CD4-positive, alpha-beta memory T cell (primary cell): ENCODE measurements around the gene COL9A1. TPM values are rescaled to one million over a fixed set of nuclear protein-coding genes. Genes with fewer than 3 reads are reported as not detected.

Experiments used
- CTCF ChIA-PET: fragments of 350-600 bp; sonication (Branson Sonifier 250); formaldehyde crosslinking; loops from one replicate; lab custom pipeline; 2021; ENCODE audit warnings: inconsistent platforms; ENCODE audit not compliant: partially characterized antibody; lab: Charles Lee
- POLR2A ChIA-PET: fragments of 350-600 bp; sonication (Branson Sonifier 250); formaldehyde crosslinking; loops from one replicate; lab custom pipeline; 2021; ENCODE audit not compliant: partially characterized antibody; lab: Charles Lee
- DNase-seq, 5 donors: peaks; one replicate each; pipeline versions ENCODE4 v3.0.0 to v3.0.0-alpha.2; 2020 to 2022; ENCODE audit warnings: mixed read lengths in 1 of 5
- H3K27ac ChIP-seq: one replicate; pipeline ENCODE4 v1.7.0; 2013; ENCODE audit warnings: low read depth, low read length
- H3K27me3 ChIP-seq: 2 replicates; pipeline ENCODE4 v1.7.0; 2013; ENCODE audit warnings: mild to moderate bottlenecking, low read length, moderate library complexity; ENCODE audit not compliant: insufficient read depth
- H3K36me3 ChIP-seq: 2 replicates; pipeline ENCODE4 v1.7.0; 2013; ENCODE audit warnings: mild to moderate bottlenecking, low read length, moderate library complexity; ENCODE audit not compliant: insufficient read depth
- H3K4me1 ChIP-seq: 2 replicates; pipeline ENCODE4 v1.7.0; 2013; ENCODE audit warnings: mild to moderate bottlenecking, low read length, moderate library complexity; ENCODE audit not compliant: insufficient read depth
- H3K4me3 ChIP-seq, 2 donors: one replicate each; pipeline ENCODE4 v1.7.0; 2013; ENCODE audit warnings: low read length in 2 of 2, mild to moderate bottlenecking in 1 of 2
- H3K9me3 ChIP-seq, 2 donors: one replicate each; pipeline ENCODE4 v1.7.0; 2013; ENCODE audit warnings: low read length in 2 of 2, control low read depth in 1 of 2; ENCODE audit not compliant: control insufficient read depth in 1 of 2
- H3K27ac Mint-ChIP-seq, 7 donors: one replicate each; pipeline ENCODE4 v1.8.0; 2020 to 2021; ENCODE audit warnings: mixed read lengths in 7 of 7, mild to moderate bottlenecking in 6 of 7, inconsistent platforms in 3 of 7, moderate library complexity in 3 of 7
- H3K27me3 Mint-ChIP-seq, 2 donors: one replicate each; pipeline ENCODE4 v1.8.0; 2020 to 2021; ENCODE audit warnings: mixed read lengths in 2 of 2
- H3K36me3 Mint-ChIP-seq, 2 donors: one replicate each; pipeline ENCODE4 v1.8.0; 2020 to 2021; ENCODE audit warnings: mixed read lengths in 2 of 2, inconsistent platforms in 1 of 2, mild to moderate bottlenecking in 1 of 2
- H3K4me1 Mint-ChIP-seq, 4 donors: one replicate each; pipeline ENCODE4 v1.8.0; 2020 to 2021; ENCODE audit warnings: mixed read lengths in 4 of 4, mild to moderate bottlenecking in 1 of 4
- H3K4me3 Mint-ChIP-seq, 8 donors: one replicate each; pipeline ENCODE4 v1.8.0; 2020 to 2021; ENCODE audit warnings: mixed read lengths in 8 of 8, mild to moderate bottlenecking in 7 of 8, moderate library complexity in 6 of 8, inconsistent platforms in 3 of 8
- H3K9me3 Mint-ChIP-seq, 8 donors: one replicate each; pipeline ENCODE4 v1.8.0; 2020 to 2021; ENCODE audit warnings: mixed read lengths in 8 of 8, mild to moderate bottlenecking in 5 of 8, inconsistent platforms in 3 of 8, moderate library complexity in 1 of 8
- intact Hi-C: fragments of 100-400 bp; cut with micrococcal nuclease; formaldehyde crosslinking; loops from one replicate; pipeline ENCODE4 v1.15.1; 2023
- polyA plus RNA-seq, 2 donors: library from polyadenylated mRNA; unstranded; fragments of 300-500 nt; fragmentation: Illumina TruSeq; gene quantifications; one replicate each; pipeline ENCODE4 v1.2.3, GENCODE V29; 2021
- total RNA-seq, 2 experiments: library from RNA; stranded (reverse); gene quantifications; one replicate each; pipeline ENCODE4 v1.2.3, GENCODE V29; 2021

COL9A1 gene
- total and polyA plus RNA-seq, 4 experiments from 2014 or later = not detected

DNA sequence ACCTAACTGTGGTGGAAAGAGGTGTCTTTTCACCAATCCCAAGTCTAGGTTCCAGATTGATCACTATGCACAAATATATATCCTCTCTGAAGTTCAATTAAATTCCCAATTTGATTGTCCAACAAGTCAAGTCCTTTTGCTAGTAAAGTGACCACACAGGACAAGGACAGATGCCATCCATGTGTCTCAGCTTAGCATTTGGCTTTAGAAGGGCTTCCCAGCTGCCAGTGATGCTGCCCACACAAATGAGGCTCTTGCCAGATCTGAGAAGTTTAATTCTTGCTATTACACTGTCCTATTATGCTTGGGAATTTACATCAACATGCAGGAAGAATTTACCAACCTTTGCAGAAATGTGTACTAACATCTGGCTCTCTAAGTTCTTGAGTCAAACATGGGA lies 108.5 kb downstream of the COL9A1 start:
- H3K27me3 ChIP-seq = no peaks in the 10 kb centered on the region
- Mint-ChIP-seq H3K36me3 (no peaks in the 10 kb centered on the region), H3K4me1 (no peaks in the 10 kb centered on the region), H3K4me3 (no peak overlapping the region), H3K27me3 (peaks cover 6 to 9% of the 10 kb centered on the region in 2 donors), H3K27ac (no peak overlapping the region), H3K9me3 (peaks cover 0 to 2% (median 0%) of the 10 kb centered on the region in 8 donors)
- H3K9me3 ChIP-seq = no peaks in the 10 kb centered on the region
- intact Hi-C loops = no loop called here
- CTCF ChIA-PET = no interaction called here
- H3K27ac ChIP-seq = no peak overlapping the region
- H3K36me3 ChIP-seq = no peaks in the 10 kb centered on the region
- H3K4me3 ChIP-seq = no peak overlapping the region
- H3K4me1 ChIP-seq = no peaks in the 10 kb centered on the region
- DNase-seq = no peak
- POLR2A ChIA-PET = no interaction called here

DNA sequence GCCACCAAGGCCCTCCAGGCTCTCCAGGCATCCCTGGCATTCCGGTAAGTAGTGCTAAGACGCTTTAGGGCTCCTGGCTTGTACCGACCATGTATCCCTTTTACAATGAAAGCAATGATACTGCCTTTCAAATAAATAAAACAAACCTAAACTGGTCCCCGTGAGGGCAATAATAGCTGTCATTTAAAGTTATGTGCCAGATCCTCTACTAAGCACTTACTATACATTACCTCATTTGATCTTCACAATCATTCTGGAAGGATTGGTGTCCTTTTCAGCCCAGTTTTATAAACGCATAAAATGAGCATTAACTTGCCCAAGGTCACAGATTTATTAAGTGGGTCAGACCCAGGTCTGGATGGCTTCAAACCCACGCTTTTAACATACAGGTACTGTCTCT lies 114.7 kb downstream of the COL9A1 start:
- ChIA-PET POLR2A (no interaction called here), CTCF (no interaction called here)
- H3K4me1 Mint-ChIP-seq = no peaks in the 10 kb centered on the region
- H3K36me3 Mint-ChIP-seq = no peaks in the 10 kb centered on the region
- H3K27me3 Mint-ChIP-seq = peaks cover 3 to 5% of the 10 kb centered on the region in 2 donors
- H3K9me3 Mint-ChIP-seq = peaks cover 0 to 3% (median 0%) of the 10 kb centered on the region in 8 donors
- Histone ChIP-seq H3K4me3 (no peak overlapping the region), H3K27ac (no peak overlapping the region), H3K36me3 (no peaks in the 10 kb centered on the region), H3K27me3 (no peaks in the 10 kb centered on the region), H3K9me3 (no peaks in the 10 kb centered on the region), H3K4me1 (no peaks in the 10 kb centered on the region)
- no peak overlapping the region for H3K4me3 Mint-ChIP-seq
- intact Hi-C loops = no loop called here
- H3K27ac Mint-ChIP-seq = no peak overlapping the region
- no peak for DNase-seq

DNA sequence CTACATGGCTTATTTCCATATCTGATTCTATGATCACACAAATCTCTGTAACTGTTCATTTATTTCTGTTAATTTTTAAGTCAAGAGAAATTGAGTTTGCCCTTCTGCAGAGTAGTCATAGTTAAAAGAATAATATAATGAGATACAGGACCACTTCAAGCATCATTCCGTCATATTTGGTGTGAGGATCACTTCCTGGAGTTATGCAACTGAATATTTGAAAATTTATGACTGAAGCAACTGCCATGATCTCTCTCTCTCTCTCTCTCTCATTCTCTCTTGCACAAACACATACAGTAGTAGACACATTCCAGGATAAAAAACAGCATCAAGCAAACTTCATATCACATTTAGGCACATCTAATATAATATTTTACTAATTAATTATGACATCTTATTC lies 116.4 kb downstream of the COL9A1 start:
- POLR2A ChIA-PET = no interaction called here
- Mint-ChIP-seq H3K27ac (no peak overlapping the region), H3K27me3 (no peaks in the 10 kb centered on the region), H3K36me3 (no peaks in the 10 kb centered on the region), H3K4me3 (no peak overlapping the region), H3K9me3 (peaks cover 0 to 3% (median 0%) of the 10 kb centered on the region in 8 donors), H3K4me1 (no peaks in the 10 kb centered on the region)
- CTCF ChIA-PET = no interaction called here
- Histone ChIP-seq H3K4me3 (no peak overlapping the region), H3K27ac (no peak overlapping the region), H3K4me1 (no peaks in the 10 kb centered on the region), H3K27me3 (no peaks in the 10 kb centered on the region), H3K9me3 (no peaks in the 10 kb centered on the region), H3K36me3 (no peaks in the 10 kb centered on the region)
- DNase-seq = no peak
- intact Hi-C loops = no loop called here

- intact Hi-C loops = no loop called here
- no peaks in the 10 kb centered on the region for H3K27me3 Mint-ChIP-seq
- Histone ChIP-seq H3K4me1 (no peaks in the 10 kb centered on the region), H3K4me3 (no peak overlapping the region), H3K9me3 (no peaks in the 10 kb centered on the region), H3K27me3 (no peaks in the 10 kb centered on the region), H3K27ac (no peak overlapping the region), H3K36me3 (no peaks in the 10 kb centered on the region)
- CTCF ChIA-PET = no interaction called here
- H3K36me3 Mint-ChIP-seq = no peaks in the 10 kb centered on the region
- DNase-seq = no peak
- POLR2A ChIA-PET = no interaction called here
- H3K4me3 Mint-ChIP-seq = no peak overlapping the region
- peaks cover 0 to 2% (median 0%) of the 10 kb centered on the region in 8 donors for H3K9me3 Mint-ChIP-seq
- H3K27ac Mint-ChIP-seq = no peak overlapping the region
- no peaks in the 10 kb centered on the region for H3K4me1 Mint-ChIP-seq
Measured at GRCh38 chr6:70184723-70185122, 118.2 kb downstream of the COL9A1 start.

DNA sequence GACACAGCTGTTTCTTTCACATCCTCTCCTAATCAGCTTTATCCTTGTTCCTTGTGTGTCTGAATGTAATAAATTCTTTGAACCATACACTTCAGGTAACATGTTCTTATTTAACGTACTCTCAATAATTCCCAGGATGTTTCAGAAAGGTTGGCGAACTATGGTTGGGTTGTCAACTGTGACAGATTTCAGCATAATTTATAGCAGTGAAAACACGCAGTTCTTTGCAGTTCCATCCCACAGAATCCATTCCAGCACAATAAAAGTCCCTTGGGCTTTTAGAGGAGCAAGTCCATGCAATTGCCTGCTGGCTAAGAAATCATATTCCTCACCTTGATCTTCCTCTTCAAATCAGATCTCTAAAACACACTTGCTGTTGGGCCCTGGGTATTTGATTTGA lies 119.3 kb downstream of the COL9A1 start:
- Mint-ChIP-seq H3K4me3 (no peak overlapping the region), H3K27ac (no peak overlapping the region), H3K4me1 (no peaks in the 10 kb centered on the region), H3K36me3 (no peaks in the 10 kb centered on the region), H3K27me3 (no peaks in the 10 kb centered on the region), H3K9me3 (peaks cover 0 to 2% (median 0%) of the 10 kb centered on the region in 8 donors)
- Histone ChIP-seq H3K27ac (no peak overlapping the region), H3K4me1 (no peaks in the 10 kb centered on the region), H3K36me3 (no peaks in the 10 kb centered on the region), H3K4me3 (no peak overlapping the region), H3K27me3 (no peaks in the 10 kb centered on the region), H3K9me3 (no peaks in the 10 kb centered on the region)
- intact Hi-C loops = no loop called here
- POLR2A ChIA-PET = no interaction called here
- no peak for DNase-seq
- CTCF ChIA-PET = no interaction called here

GRCh38 chr6:70180901-70181599 lies 121.8 kb downstream of the COL9A1 start:
- Mint-ChIP-seq H3K4me1 (no peaks in the 10 kb centered on the region), H3K36me3 (no peaks in the 10 kb centered on the region), H3K27me3 (no peaks in the 10 kb centered on the region), H3K27ac (no peak overlapping the region), H3K9me3 (no peaks in the 10 kb centered on the region), H3K4me3 (no peak overlapping the region)
- Histone ChIP-seq H3K4me3 (no peak overlapping the region), H3K36me3 (no peaks in the 10 kb centered on the region), H3K27ac (no peak overlapping the region), H3K4me1 (no peaks in the 10 kb centered on the region), H3K27me3 (no peaks in the 10 kb centered on the region), H3K9me3 (no peaks in the 10 kb centered on the region)
- intact Hi-C loops = no loop called here
- ChIA-PET CTCF (no interaction called here), POLR2A (no interaction called here)
- no peak for DNase-seq

DNA sequence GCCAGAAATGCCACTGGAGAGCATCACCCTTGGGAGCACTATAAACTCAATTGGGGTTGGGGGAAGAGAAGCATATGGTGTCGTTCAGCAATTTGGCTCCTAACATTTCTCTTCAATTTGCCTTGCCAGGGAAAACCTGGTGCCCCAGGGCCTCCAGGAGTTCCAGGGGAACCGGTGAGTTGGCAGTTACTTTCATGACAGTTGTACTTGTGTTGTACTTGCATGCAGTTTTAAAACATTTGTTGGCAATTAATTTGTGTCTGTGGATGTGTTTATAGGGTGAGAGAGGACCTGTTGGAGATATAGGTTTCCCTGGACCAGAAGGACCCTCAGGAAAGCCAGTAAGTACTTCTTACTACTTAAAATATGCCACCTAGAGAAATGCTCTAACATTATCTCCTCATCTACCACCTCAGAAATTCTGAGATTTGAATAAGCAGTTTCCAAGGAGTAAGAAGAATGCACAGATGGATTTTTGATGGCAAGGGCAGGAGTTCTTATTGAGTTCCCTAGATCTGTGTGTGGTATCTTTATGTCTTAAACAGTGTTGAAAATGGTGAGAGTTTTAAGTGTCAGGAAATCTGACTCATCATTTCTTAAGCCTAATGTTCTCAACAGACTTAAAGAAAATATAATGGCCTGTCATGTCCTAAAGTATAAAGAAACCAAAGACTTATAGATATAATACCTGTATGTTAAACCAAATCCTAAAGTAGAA lies 122.5 kb downstream of the COL9A1 start:
- H3K4me1 ChIP-seq = no peaks in the 10 kb centered on the region
- Mint-ChIP-seq H3K9me3 (no peaks in the 10 kb centered on the region), H3K4me1 (no peaks in the 10 kb centered on the region), H3K27me3 (no peaks in the 10 kb centered on the region), H3K27ac (no peak overlapping the region), H3K36me3 (no peaks in the 10 kb centered on the region), H3K4me3 (no peak overlapping the region)
- H3K27me3 ChIP-seq = no peaks in the 10 kb centered on the region
- DNase-seq = no peak
- H3K36me3 ChIP-seq = no peaks in the 10 kb centered on the region
- no peak overlapping the region for H3K4me3 ChIP-seq
- no peak overlapping the region for H3K27ac ChIP-seq
- ChIA-PET CTCF (no interaction called here), POLR2A (no interaction called here)
- no peaks in the 10 kb centered on the region for H3K9me3 ChIP-seq
- intact Hi-C loops = no loop called here
